HG03108 (cell line): ENCODE results near the gene PTGR3.

Experiments
- ATAC-seq: cut with Tn5 transposase; IDR thresholded peaks from one replicate; pipeline ENCODE4 v1.9.1; 2021; ENCODE audit warnings: moderate library complexity; ENCODE audit not compliant: unreplicated experiment

The PTGR3 gene, protein sequence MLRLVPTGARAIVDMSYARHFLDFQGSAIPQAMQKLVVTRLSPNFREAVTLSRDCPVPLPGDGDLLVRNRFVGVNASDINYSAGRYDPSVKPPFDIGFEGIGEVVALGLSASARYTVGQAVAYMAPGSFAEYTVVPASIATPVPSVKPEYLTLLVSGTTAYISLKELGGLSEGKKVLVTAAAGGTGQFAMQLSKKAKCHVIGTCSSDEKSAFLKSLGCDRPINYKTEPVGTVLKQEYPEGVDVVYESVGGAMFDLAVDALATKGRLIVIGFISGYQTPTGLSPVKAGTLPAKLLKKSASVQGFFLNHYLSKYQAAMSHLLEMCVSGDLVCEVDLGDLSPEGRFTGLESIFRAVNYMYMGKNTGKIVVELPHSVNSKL

DNA sequence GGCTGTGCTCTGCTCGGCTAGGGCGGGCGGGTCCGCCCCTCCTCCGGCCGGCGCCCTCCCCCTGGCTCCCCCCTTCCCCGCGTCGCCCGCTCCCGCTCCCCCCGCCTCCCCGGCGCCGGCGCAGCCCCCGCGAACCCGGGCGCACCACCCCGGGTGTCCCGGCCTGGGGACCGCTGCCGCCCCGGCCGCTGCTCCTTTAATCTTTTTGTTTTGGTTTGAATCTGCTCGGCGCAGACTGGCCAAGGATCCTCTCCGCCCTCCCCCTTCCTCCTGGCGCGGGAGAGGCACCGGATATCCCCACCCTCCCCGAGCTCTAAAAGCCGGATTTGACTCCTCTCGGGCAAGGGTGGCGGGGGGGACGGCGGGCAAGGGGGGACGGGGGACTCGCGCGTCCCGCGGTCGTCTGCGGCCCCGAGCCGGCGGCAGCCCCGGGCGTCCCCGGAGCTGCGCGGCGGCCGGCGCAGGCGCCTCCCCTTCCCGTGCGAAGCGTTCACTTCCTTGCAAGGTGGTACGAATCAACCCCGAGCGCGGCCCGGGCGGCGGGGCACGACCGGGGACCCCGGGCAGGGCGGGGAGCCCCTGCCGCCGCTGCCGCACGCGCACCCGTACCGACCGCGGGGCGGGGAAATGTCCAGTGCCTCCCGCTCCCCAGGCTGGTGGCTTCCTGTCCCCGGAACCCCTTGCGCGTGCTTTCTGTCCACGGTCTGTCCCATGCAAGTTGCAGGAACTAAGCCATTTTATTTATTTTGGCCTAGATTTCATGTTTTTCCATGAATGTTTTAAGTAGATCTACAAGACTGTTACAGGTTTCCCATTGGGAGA is at the start of gene PTGR3:
PTGR3 (minus strand) TSS at position 11 of the 822 bp plus-strand sequence. CDS start 81 bp downstream, outside the sequence.
- peak; percentile 44 for ATAC-seq

DNA sequence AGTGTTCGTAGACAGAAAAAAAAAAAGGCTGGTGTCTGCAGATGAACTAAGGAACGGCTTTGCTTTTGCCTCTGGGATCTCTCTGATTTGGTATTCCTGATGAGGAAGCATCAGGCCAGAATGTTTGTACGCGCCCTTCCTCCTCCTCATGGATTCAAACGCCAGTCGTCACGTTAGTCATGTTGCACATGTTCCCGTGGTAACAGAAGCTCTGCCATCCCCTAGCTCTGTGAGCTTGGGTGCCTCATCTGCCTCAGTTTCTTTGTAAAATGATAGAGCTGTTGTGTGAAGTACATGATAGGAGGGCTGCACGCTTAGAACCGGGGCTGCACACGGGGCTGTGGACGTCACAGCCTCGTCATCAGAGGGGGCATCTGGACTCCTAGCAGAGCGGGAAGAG is 48.7 kb upstream of the PTGR3 start:
- no peak for ATAC-seq

DNA sequence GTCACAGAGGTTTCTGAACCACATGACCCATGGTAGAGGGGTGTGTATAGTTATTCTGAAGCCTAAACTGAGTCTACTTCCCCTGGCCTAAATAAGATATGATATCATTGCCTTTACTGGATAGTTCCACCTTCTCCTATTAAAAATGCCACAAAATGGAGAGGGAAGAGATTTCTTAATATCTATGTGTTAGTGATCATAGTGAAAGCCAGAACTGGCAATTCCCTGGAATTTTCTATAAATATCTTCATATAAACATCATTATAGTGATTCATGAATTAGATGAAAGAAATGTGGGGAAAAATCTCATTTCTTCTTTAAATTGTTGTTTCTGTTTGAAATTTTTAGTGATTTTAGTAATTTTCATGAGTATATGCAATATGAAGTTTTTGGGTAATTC is 47.4 kb upstream of the PTGR3 start:
- ATAC-seq = no peak

- no peak for ATAC-seq
Measured at GRCh38 chr18:75255094-75255493, 46.2 kb upstream of the PTGR3 start.

DNA sequence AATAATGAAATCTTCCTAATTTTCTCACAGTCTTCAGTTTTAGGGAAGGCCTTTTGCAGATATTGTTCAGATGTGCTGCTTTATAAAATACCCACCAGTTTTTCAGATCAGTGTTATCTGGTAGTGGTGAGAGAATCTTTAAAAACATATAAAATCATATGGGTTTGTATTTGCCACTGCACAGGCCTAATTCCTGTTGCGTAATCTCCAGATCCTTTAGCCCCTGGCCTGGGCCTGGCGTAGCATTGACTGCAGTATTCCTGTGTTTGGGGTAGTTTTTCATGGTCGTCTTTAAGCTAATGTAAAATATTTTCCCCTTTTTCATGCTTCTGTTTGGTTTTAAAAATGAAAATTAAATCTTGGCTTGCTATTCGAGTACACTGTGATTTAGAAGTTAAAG is 44.8 kb upstream of the PTGR3 start:
- no peak for ATAC-seq

DNA sequence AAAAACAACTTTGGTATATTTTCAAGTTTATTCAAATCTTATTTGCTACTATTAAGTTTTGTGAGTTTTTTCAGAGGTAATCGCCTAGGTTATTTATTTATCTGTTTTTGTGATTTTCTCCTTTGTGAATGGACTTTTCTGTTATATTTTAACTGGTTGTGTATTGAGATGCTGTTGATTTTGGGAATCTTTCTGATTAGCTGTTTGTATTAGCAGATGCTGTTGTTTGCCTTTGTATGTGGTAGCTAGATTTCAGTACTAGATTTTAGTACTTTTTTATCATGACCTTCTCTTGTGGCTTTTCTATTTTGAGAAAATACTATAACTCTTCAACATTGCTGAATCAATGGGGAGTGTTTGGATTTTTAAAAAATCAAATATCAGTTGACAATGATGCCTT is 44.1 kb upstream of the PTGR3 start:
- no peak for ATAC-seq

DNA sequence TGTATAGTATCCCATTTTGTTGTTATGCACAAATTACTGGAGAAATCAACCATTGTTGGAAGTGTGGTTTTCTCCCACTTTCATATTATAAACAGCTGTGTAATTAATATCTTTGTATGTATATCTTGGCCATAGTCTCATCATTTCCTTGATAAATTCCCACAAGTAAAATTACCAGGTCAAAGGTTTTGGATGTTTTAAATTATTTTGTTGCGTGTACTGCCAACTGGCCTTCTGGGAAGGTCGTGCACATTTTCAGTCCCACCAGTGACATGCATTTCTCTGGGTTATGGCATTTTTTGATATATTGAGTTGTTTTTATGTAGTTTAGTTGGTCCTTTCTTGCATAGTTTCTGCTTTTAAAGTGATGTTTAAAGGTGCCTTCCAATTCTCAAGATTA is 43.2 kb upstream of the PTGR3 start:
- ATAC-seq = no peak

- ATAC-seq = no peak
Measured at GRCh38 chr18:75251466-75251865, 42.5 kb upstream of the PTGR3 start.

- ATAC-seq = no peak
Measured at GRCh38 chr18:75250471-75250821, 41.5 kb upstream of the PTGR3 start.

- ATAC-seq = no peak
Measured at GRCh38 chr18:75249672-75250470, 40.9 kb upstream of the PTGR3 start.

- ATAC-seq = no peak
Measured at GRCh38 chr18:75249175-75249518, 40.2 kb upstream of the PTGR3 start.

- no peak for ATAC-seq
Measured at GRCh38 chr18:75248426-75249174, 39.7 kb upstream of the PTGR3 start.

DNA sequence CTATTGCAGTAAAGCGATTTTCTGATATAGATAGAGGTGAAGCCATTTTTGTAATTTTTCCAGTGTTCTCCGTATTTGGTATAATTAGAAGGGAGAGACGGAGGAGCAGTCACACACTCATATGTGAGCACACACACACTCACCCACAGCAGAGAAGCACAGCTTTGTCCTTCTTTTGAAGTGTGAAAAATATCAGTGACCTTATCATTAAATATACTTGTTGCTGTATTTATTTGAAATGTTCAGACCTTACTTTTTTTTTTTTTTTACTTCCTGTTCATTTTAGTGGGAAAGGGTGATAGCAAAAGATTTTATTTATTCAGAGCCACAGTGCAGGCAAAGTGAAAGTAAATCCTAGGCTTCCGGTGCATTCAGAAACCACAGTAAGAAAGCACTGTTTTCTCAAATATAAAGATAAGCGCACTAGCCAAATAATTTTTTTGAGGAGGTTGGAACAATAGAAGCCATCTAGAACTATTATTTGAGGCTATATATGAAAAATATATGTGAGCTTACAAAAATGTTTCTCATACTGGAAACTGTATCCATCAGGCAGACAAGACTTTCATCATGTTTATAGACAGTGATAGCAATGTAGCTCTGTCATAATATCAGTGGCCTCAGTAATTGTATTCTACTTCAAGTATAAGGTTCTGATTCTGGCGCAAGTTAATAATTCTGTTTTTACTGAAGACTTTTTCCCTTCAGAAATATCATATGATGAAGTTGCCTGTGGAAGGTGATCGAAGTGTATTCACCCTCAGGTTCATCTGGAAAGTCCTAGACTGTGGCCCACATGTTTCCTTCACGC is 38.9 kb upstream of the PTGR3 start:
- no peak for ATAC-seq

DNA sequence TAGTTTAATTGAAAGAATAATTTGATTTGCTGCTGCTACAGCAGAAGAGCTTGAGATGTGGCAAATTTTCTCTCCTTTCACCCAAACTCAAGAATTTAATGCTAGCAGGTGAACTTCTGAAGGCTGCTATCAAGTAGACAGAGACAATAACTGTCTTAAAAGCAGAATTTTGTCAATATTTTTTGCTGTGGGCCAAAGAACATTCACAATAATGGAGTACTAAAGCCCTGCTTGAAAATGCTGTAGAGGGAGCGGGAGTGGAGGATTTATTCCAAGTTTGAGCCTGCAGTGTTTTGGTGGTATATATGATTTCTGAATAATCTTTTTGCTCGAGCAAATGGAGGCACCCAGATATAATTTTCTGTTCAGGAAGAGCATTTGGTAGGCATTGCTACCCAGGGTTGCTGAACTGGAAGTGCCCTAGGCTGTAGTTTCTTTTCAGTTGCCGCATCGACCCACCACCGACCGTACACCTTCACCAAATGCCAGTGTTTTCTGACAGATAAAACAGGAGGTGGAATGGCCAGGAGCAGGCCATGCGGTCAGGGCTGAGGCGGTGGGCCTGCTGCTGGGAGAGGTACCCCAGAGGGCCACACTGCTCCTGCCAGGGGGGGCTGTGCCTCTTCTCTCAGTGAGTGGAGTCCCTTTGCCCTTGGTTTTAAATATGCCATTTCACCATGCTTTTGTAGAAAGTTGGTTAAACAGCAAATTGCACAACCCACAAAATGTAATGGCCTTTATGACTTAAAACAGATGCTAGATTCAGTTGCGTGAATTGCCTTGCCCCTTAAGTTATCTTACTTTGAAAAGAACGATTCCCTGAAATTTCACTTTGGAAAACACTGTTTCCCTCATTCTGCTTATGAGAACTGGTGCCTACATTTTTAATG is 38.0 kb upstream of the PTGR3 start:
- no peak for ATAC-seq

DNA sequence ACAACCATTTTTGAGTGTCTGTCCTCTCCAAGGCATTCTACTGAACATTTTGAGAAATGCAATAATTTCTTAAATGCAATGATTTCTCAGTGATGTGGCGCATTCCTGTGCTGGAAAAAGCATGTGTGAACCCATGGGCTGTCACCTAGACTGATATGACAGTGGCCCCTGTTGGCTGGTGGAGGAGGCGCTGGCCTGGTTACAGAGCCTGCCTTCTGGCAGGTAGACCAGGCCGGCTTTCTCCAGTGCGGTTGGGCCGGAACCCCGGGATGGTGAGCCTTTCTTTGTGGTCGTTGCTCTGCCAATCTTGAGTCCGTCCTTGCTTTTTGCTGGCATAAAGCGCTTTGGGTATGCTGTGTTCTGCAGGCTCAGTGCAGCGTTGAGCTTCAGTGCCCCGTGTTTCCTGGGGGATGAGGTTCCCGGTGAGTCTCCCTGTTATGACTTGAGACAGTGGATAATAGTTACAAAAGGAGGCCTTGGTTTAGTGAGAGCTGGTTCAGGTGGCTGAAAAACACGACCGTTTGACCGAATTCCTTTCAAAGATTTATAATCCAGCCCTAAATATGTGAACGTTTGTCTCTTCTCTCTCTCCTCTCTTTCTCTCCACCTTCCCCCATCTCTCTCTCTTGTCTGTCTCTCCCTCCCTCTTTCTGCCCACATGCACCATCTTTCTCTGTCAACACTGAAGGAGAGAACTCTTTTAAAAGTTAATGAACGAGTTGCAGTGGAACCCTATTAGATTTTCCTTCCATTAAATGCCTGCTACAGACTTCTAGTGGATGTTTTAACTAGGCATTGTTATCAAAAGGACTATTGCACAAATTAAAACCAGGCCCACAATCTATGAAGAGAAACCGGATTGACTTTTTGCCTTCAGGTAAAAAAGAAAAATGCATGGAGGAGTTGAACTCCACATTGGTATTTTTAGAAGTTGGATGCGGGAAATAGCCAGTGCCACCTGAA is 35.7 kb upstream of the PTGR3 start:
- no peak for ATAC-seq

GRCh38 chr18:75241705-75242104 is 32.8 kb upstream of the PTGR3 start:
- no peak for ATAC-seq

GRCh38 chr18:75240433-75240832 is 31.5 kb upstream of the PTGR3 start:
- no peak for ATAC-seq

GRCh38 chr18:75238786-75239185 is 29.8 kb upstream of the PTGR3 start:
- ATAC-seq = no peak
